GM04504 (cell line): ENCODE data around the gene GPS1.

Experiments
- DNase-seq: peaks from one replicate; pipeline ENCODE4 v3.0.0-alpha.2; 2012; ENCODE audit warnings: low read depth

Gene GPS1

DNA sequence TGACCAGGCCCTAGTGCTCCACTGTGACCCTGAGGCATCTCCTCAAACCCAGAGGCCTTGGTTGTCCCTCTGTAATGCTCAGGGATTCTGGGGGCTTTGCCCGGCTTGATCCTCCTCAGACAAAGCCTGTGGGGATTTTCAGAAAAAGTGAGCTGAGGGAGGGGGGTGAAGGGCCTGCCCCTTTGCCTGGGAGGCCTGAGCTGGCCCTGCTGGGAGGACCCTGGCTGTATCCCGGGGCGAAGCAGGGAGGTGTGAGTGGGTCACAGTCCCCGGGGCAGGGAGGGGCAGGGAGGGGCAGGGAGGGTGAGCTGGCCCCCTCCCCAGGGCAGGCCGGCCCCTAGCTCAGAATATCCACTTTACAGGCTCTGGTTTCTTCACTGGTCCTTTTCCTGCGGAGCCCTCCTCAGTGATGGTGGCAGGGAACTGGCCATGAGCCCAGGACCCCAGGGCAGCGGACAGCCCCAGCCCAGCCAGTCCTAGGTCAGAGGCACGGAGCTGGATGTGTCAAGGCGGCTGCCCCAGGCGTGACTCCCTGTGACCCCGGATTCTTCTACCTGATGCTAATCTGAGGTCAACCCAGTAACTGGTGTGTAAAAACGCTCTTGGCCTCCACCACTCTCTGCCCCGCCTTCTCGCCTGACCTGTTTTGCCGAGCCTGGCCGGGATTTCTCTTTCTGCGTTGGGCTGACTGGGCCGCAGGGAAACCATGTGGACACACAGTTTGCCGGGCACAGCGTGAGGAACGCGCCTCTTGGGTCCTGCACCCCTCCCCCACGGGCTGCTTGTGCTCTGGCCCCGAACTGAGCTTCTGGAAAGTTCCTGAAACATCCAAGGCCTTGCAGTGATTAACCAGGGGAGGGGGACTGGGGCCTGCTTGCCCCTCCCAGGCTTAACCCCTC lies 52.1 kb downstream of the GPS1 start:
- DNase-seq, result no peak

DNA sequence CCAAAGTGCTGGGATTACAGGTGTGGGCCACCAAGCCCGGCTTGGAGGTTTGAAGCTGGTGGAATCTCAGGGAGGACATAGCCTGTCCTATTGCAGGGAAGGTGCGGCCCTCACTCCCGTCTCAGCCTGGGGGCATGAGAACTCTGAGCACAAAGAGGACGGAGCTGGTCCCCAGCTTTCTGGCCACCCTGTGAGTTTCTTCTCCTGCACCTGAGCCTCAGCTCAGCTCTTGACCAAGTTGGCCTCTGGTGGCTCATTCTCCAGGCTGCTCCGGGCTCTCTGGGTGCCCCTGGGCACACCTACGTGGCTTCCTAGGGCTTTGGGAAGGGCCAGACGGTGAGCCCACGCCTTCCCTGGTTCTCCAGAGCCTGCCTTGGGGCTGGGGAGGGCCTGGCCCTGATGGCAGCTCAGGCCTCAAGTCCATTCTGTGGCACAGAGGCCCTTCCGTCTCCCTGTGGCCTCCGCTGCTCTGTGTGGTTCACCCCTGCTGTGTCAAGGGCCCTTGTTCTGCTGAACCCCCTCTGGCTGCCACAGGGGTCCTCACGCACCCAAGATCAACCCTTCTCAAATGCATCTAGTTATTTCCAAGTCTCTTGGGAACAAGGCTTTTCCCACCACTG lies 53.2 kb downstream of the GPS1 start:
- no peak for DNase-seq

DNA sequence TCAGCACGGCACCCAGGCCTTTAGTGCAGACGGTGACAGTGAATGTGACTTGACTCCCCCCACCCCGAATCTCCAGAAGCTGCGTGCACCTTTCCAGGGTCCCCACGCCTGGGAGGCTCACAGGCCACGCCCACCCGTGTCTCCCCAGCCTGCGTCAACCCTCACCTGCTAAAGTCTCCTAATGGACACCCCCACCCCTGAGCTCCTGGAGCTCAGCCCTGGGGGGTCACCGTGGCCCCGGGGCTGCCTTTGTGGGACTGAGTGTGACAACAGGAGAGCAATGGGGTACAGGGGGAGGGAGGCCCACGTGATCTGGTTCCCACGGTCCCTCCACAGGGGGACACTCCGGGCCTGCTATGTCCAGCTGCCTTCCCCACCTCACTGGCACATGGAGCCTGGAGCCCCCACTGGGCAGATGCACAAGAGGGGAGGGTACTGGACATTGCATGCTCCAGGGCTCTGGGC lies 53.8 kb downstream of the GPS1 start:
- DNase-seq, result no peak

DNA sequence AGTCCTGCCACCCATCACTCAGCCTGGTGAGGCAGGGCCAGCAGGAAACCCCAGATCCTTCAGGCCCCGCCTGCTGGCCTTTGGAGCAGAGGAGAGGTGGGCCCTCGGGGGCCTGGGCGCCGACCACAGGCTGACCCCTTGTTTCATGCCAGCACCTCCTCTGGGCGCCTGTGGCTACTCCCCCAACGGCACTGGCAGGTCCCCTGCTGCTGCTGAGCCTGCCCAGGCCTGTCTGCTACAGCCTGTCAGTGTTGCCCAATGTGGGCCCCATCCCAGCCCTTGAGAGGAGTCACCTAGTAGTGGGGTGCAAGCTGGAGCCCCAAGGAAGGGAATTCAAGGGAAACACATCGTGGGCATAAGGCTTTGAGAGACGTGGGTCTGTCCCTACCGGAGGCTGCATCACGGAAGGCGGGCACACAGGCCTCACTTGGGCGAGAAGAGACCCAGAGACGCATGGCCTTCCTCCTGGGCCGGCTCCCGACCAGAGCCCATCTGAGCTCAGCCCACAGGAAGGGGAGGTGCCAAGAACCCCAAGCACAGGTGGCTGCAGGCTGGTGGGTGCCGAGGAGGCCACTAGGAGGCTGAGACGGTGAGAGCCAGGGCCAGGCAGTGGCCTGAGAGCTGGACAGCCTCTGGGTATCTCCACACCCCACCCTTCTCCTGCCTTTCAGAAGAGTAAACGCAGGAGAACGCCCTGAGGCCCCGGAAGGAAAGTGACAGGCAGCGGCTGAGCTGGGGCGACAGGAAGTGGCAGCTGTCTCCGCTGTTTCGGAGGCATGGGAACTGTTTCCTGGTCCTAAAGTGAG lies 54.4 kb downstream of the GPS1 start:
- no peak for DNase-seq

DNA sequence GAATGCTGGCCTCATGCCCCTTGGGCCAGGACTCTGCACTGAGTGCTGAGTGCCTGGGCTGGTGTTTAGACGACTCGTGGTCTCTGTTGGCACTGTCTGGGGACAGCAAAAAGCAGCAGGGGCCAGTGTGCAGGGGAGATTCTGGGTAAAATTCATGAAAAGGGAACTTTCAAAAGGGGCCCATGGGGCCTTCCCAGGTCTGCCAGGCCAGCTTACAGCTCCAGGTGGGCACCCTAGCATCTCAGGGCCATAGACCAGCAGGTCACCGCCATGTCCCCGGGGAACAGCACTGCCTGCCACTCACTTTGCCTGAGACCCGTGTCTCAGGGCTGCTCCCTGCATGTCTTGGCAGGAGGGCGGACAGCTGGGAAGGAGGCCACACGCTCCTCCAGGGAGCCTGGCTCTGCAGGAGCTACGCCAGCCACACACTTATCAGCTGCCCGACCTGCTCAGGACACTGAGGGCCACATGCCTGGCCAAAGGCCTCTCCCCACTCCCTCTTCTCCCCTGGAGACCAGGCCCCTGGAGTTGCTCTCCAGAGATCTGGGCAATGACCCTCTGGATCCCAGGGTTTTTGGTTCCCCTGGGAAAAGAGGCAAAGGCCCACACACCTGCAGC lies 55.1 kb downstream of the GPS1 start:
- no peak for DNase-seq
